ENCODE measurements around the gene PCDH9.
A peak's percentile ranks its signal among the peaks of the same experiment; 100 is the strongest.

The PCDH9 gene

DNA sequence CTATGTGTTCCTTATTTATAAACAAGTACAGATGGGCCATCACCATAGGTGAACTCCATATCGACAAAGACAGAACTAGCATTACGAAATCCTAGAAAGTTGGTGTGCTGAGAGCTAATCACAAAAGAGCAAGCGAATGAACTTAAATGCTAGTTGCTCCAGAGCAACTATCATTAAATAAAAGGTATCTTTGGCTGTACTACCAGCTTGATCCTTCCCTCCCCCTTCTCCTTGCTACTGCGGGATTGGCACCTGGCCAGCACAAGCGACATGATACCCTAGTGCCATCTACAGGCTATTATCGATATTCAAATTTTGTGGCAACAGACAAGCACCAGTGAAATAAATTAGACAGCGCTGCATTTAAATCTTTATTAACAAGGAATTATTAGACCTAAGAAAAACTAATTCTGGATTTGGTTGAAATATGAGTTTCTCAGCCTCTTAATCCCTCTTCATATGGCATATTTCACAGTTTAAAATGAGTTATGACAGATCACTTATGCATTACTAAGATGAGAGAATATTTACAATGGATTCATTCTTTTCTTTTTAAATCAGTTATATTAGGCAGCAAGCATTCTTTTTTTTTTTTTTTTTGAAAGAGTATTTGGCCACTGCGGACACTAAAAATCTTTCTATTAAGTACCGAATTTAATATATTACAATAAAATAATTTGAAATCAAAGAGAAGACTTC lies 5.8 kb downstream of the PCDH9 start:
- DNase-seq, result peak; percentile 17

DNA sequence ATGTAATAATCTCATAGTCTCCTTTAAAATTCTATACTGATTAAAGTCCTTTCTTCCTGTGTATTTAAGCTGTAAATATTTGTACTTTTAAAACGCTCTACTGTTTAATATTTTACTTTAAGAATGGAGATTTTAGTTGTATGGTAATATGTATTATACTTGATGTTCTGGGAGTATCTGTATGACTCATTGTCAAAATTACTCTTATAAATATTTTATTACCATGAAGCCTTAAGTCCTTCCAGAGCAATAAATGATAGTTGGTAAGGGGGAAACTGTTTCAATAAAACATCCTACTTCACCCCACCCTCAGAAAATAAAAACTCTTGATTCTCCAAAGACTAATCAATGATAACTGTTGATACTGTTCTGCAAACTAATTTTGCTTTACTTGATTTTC lies 6.4 kb downstream of the PCDH9 start:
- DNase-seq, result no peak

DNA sequence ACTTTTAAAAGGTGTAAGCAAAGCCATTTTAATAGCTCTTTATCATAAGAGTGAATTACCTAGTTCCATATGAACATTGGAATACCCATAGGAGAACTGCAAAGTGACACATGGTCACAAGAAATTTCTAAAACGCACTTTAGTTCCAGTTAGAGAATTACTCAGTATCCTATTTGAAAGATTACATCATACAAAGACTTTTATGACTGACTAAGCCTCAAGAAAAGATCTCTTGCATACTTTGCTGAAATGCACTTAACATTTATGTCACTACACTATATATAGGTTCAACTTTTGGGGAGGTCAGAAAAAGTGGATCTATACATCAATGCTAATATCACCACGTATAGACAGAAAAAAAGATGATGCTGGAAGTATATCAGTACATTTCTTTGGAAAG lies 7.1 kb downstream of the PCDH9 start:
- DNase-seq, result no peak

DNA sequence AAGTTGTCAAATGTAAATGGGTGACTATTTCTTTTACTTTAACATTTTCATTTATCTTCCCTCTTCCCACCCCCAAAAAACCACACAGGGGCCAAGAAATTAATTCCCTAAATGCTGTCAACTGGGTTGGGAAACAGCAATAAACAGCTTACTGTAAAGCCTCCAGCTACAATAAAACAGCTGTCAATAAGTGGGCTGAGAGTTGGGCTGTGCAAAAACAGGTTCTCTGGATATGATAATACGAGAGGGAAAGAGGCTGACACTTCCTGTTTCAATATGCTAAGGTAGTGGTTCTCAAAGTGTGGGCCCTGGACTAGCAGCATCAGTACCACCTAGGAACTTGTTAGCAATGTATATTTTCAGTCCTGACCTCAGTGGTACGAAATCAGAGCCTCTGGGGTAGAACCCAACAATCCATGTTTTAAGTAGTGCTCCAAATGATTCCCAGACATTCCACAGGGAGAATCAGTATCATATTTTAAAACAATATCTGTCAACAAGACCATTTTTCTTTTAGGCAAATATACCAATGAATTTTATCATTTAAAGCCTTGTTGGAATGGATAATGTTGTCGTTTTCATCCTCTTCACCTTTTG lies 8.4 kb downstream of the PCDH9 start:
- DNase-seq, result no peak

DNA sequence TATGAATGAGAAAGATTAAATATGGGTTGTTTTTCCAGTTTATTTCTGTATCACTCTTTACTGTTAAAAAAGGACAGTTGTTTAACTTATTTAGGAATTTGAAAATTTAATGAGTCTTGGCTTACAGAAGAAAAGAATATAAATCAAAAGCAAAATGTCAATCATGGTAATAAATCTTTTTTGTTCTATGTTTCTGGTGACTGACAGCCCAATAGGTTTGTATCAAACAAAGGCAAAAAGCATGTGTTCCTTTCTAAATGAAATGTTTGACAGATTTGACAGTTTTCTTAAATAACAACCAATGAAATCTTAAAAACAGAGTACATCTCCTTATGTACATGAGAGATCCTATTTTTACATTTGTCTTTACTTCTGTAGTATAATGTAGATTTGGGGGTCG lies 11.0 kb downstream of the PCDH9 start:
- DNase-seq, result no peak

DNA sequence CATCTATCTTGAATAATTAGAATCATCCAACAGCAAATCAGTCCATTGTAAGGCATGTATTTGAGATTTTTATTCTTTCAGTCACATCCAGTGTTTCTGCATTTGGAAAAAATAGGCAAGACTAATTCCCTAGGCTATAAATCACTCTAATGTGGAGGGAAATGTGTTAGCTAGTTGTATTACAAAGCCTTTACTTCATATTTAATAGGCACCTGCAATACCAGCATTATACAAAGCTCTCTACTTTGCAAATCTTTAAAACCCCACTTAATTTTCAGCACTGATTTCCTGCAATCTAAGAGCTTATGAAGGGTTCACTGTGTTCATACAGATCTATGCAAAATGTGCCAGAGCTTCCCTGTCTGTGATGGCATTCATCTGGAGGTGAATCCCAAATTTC lies 12.3 kb downstream of the PCDH9 start:
- DNase-seq, result no peak

DNA sequence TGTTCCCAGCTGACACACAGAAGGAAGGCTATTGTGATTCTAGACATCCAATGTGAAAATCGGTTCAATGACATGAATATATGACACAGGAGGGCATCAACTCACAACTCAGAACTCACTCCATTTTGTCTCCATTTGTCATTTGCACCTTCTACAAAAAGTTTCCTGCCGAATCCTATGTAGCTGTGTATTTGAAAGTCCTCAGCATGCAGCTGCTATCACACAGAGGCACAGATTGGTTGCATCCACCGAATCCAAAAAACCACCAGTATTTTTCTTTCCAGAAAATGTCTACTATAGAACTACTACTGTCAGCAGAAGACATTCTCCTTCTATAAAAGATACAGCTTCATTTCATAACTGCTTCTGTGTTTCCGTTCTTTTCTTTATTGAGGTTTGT lies 13.3 kb downstream of the PCDH9 start:
- DNase-seq, result no peak

DNA sequence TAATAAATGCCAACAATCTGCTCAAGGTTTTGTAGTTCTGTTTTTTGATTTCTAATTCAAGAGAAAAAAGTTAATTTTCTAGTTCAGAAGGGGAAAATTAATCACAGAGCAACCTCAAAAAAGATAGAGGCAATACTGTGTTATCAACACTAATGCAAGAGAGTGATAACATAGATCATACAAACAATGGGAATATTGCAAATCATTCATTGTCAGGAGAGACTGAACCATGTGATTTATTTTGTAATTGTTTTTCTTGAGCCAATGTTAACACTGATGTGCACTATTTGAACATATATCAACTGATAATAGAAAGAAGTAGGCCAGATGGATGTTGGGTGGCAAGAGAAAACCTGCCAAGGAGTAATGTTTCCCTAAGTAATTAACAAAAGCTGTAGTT lies 19.9 kb downstream of the PCDH9 start:
- no peak for DNase-seq

DNA sequence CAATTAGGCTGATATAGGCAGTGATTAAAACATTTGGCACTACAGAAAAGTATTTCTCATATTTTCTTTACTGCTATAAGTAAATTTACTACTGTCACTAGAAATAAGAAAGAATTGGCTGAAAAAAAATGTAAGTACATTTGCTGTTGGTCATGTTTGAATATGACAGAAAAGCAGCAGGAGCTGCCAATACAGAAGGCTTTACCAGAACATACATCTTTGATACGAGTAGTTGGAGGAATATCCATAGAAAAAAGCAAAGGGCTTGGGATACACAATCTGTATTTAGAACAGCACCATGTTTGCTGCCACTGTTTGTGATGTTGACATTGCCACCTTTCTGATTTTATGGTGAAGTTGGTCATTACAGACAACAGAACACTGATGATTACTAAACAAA lies 21.6 kb downstream of the PCDH9 start:
- DNase-seq, result no peak

DNA sequence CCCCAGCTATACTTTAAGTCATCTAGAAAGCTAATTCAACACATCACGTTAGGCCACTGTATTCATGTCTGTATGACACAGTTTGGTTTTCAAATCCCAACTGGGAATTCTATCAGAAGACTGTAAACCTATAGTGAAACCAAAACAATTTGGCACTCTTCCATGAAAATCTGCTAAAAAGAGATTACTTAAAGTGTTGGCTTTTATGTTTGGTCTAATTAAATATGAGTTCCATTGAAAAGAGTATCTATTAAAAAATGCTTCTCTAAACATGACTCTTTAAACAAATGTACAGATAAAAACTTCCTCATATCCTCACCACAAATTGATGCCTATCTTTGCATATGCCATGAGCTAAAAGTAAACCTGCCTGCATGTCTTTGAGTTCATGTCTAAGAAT lies 25.4 kb downstream of the PCDH9 start:
- DNase-seq, result no peak

DNA sequence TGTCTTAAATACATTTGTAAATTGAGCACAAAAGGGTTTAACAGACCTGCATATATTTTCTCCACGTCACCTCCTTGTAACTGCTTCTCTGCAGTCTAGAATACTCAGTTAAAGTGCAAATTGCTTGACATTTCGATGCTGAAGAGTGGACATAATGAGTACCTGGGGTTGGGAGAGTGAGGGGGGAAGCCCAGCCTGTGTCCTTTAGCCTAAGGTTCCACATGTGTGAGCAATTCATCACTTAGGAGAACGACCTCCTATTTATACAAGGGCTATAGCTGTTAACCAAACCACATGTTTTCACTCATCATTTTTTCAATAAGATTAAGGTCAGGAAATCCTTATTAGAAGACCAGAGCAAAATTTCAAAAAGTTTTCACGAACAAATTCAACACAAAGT lies 29.5 kb downstream of the PCDH9 start:
- no peak for DNase-seq

DNA sequence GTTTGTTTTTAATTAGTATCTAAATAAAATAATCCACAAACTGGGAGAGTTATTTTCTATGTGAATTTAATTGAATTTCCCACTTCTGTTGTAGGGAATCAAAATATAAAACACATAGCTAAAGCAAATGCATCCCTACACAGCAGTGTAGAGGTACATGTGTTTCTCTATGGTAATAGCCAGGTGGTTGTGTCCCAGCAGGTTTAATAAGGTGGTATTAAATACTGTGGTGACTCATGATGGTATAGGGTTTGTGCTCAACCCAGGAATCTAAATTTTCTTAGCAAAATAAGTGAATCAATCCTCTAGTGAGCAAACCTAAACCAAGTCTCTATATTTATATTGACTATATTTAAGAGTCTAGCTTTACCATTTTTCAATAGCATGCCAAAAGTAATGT lies 30.0 kb downstream of the PCDH9 start:
- no peak for DNase-seq

DNA sequence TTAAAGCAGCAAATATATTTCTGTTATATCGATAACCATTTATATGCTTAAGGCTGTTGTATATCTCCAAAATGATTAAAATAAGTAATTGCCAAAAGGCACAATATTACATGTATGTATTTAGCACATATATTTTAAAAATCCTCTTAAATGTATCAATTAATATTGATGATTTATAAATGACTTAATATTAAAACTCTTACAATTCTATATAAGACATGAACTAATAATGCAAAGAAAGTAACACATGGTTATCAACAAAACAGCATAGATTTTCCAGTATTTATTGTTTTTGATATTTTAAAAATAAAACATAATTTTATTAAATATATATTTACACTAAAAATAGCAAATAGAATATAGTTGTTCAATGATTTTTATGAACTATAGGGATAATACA lies 32.4 kb downstream of the PCDH9 start:
- no peak for DNase-seq

DNA sequence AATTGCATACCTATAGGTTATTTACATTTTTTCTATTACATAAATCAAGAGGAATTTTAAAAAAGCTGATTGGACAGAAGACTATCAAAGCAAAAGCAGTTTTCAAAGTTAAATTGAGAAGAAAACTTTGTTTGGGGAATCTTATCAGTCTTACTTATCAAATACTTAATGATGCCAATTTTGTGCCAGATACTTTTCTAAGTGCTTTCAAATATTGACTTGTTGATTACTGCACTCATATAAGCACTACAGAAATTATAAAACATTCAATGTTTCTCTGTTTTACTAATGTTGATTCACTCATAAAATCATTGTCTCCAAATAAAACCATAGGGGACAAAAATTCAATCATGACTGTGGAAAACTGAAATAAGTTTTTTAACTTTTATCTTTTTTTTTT lies 36.2 kb downstream of the PCDH9 start:
- DNase-seq, result no peak

DNA sequence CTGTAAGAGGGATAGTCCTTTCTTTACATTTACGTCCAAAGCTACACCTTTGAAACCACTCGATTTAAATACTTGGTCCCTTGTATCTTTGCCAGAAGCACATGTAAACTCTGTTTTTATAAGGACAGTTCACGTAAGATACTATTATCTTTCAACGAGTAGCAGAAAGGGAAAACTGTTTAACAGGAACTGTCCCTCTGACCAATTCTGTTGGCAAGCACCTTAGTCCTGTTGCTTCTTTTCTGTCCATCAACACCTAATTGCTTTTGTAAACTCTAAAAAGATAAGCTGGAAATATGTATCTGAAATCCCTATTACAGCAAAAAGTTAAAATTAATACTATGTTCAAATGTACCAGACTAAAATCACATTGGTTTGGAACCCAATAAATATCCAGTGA lies 37.4 kb downstream of the PCDH9 start:
- no peak for DNase-seq

DNA sequence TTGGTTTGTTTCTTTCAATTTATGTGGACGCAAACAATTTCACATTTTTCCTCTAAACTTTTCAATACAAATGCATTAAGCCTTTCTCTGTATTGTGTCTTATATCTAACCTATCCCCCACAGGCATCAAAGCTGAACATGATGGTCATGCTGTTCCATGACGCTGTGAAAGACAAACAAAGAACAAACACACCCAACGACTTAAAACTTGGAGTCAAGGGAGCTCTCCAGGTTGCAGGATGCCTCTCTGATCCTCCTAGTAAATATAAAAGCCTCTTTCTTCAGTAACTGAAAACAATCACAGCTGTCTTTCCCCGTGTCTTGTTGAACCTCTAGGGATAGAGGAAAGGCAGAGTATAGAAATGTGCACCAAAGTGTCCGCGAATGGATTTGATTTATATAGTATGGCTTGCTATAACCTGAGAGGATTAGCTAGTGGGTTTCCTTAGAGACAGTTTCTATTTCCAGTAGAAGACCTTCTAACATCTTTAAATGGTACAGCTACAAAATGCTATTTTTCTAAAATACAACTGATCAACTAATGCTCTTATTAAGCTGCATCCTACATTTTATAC lies 43.1 kb downstream of the PCDH9 start:
- no peak for DNase-seq

DNA sequence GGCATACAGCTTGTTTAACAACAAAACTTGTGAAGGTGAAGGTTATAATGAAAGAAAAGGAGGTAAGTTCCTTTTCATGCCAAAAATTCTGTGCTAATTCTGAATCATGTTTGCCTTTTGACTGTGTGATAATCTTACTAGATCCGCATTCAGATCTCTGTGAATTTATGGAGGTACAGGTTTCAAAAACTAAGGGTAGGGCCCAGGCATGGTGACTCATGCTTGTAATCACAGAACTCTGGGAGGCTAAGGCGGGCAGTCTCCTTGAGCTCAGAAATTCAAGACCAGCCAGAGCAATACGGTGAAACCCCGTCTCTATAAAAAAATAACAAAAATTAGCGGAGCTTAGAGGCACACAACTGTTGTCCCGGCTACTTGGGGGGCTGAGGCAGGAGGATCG lies 45.9 kb downstream of the PCDH9 start:
- DNase-seq, result no peak

DNA sequence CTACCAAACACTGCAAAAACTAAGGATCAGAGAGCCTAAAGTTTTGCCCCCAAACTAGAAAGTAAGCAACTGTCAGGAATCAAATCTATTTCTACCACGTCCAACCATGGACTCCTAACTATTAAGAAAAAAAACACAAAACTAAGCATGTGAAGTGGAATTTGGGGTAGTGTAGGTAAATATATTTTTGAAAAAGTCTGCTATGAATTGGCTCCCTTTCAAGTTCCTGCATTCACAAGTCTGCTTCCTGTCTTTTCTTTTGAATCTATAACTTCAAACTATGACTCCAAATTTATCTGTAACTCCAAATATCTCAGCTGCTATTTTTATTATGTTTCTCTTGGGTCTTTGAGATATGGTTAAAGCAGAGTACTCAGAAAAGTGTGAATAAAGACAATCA lies 47.0 kb downstream of the PCDH9 start:
- DNase-seq, result no peak

DNA sequence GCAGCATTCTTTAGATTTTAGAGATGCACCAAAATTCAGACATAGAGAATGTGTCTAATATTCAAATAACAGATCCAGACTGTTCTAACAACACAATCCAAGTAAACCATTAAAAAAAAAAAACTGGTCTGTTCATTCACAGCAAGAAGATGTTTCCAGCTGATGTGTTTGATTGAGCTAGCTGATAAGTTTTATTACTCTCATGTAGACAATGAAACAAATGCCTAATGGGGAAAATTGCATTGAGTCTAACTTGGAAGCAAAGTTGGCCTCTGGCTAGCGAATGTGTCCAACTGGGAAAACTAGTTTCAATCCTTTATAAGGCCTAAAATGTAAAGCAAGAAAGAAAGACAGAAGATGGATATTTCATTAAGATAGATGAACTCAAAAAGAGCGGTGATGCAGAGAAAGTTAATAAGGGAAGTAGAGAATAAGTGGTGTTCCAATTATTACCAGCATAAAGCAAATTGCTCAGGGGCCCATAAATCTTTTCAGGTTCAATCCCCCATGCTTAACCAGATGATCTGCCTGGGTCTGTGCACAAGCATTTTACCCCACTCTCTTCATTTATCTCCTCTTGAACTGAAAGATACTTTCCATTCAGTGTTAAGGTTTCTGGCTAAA lies 54.2 kb downstream of the PCDH9 start:
- no peak for DNase-seq

DNA sequence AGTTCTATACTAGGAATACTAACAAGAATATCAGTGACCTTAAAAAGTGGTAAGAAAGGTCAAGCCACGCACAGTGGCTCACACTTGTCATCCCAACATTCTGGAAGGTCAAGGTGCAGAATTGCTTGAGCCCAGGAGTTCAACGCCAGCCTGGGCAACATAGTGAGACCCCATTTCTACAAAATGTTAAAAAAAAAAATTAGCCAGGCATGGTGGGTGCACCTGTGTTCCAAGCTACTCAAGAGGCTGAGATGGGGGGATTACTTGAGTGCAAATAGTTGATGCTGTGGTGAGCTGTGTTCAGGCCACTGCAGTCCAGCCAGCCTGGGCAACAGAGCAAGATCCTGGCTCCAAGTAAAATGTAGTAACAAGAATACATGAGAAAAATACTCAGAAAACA lies 61.8 kb downstream of the PCDH9 start:
- DNase-seq, result no peak

DNA sequence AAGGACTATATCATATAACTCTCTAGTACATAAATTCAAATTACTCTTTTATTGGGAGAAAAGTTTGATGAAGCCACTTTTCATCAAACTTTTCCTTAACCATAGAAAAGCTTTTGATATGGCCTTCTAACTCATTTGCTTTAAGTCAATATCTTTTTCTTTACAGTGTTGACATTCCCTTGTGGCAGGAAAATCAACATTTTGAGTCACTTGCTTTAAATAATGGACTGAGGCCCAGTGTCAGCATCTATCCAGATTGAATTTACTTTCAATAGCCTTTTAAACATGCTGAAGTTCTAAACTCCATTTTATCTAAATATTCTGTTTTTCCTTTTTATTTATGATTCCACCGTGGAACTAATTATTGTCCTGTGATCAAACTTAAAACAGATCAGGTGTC lies 62.7 kb downstream of the PCDH9 start:
- no peak for DNase-seq

DNA sequence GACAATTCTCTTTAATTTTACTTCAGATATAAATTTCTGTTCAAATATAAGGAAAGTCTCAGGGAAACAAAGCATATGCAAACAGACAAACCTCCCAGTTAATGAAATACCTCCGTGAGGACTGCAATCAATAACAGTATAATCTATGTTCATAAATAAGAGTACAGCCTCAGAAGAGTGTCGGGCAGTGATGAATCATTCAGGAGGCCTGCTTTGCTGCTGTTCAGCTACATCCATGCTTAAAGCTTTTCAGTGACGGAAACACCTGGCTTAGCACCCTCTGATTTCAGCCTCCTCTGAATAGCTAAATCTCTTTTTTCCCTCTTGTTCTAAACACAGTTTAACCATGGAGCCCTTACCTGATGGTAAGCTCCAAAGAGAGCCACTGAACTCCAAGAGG lies 69.0 kb downstream of the PCDH9 start:
- DNase-seq, result no peak

DNA sequence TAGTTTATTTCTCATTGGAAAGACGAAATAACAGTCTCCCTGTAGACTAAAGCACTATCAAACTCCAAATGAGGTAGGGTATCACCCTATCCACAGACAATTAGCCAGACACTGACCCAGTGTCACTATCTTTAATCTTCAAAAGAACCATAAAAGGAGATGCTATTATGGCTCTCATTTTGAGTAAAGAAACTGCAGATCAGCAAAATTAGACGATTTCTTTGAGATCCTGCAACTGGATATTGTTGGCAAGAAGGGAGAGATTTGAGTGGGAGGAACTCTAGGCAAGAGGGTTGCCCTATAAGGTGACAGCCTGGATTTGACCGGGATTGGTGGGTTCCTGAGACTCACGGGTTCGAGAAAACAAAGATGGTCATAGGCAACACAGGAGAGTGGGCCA lies 71.2 kb downstream of the PCDH9 start:
- DNase-seq, result no peak

DNA sequence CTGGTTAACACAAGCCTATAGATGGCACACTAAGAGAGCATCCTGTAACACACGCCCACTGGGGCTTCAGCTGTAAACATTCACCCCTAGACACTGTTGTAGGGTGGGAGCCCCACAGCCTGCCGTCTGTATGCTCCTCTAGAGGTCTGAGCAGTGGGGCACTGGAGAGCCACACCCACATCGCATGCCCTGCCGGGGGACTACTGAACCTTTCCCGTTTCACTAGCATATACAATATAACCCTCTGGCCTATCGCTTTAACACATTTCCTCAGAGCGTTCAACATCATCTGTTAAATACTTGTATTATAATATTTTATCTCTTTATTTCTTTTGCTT lies 73.4 kb downstream of the PCDH9 start:
- DNase-seq, result no peak

All from amniotic stem cell (primary cell).